GM19035 (cell line): ENCODE measurements around the gene POLR1A.

Source experiments
- ATAC-seq: cut with Tn5 transposase; IDR thresholded peaks from one replicate; pipeline ENCODE4 v1.9.1; 2021; ENCODE audit not compliant: unreplicated experiment

Gene POLR1A

DNA sequence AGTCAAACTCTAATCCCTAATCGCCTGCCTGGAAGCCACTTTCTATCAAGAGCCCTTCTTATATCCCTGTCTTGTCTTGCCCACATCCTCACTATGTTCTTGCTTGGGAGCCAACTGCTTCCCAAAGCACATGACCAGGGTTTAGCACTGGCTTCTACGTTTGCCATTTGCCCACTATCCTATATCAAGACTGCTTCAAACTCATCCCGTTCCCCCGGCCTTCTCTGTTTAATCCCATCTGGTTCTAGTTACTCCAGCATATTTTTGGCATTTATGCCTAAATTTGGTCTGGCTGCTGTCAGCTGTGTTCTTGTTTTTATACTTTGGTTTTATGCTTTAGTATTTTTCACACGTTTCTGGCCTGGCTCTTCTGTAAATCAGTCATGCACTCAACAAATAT lies 40.2 kb downstream of the POLR1A start:
- ATAC-seq = no peak

DNA sequence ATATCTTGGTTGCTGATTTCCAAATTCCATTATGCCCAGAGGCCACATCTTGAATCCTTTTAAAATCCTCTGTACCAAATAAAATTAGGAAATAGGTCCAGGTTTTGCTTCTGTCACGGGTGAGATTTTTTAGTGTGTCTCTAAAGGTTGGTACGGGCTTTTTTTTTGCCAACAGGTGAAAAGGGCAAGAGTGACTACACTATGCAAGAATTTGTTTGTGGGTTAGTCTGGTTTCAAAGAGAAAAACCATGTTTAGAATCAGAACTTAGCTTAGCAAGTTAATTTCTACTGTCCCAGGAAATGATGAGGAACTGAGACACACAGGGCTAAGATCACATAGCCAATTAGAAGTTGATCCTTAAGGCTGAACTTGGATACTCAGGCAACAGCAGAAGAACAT lies 41.7 kb downstream of the POLR1A start:
- no peak for ATAC-seq

DNA sequence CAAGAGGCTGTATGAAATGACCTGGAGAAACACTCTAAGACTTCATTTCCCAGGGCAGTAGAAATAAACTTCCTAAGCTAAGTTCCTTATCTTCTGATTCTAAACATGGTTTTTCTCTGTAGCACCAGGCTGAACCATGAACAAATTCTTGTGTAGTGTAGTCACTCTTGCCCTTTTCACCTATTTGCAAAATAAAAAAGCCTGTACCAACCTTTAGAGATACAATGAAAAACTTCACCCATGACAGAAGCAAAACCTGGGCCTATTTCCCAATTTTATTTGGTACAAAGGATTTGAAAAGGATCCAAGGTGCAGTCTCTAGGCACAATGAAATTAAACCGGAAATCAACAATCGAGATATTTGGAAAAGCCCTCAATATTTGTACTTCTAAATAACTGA lies 43.6 kb downstream of the POLR1A start:
- no peak for ATAC-seq

DNA sequence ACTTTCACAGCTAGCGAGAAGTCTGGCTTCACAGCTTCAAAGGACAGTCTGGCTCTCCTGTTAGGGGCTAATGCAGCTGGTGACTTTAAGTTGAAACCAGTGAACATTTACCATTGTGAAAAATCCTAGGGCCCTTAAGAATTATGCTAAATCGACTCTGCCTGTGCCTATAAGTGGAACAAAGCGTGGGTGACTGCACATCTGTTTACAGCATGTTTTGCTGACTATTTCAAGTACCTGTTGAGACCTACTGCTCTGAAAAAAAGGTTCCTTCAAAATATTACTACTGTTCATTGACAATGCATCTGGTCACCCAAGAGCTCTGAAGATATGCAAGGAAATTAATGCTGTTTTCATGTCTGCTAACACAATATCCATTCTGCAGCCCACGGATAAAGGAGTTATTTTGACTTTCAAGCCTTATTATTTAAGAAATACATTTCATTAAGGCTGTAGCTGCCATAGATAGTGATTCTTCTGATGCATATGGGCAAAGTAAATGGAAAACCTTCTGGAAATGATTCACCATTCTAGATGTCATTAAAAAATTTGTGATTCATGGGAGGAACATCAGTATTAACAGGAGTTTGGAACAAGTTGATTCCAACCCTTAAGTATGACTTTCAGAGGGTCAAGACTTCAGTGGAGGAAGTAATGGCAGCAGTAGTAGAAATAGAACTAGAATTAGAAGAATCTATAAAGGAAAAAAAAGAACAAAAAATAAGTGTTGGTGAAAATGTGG lies 48.9 kb downstream of the POLR1A start:
- ATAC-seq = no peak

DNA sequence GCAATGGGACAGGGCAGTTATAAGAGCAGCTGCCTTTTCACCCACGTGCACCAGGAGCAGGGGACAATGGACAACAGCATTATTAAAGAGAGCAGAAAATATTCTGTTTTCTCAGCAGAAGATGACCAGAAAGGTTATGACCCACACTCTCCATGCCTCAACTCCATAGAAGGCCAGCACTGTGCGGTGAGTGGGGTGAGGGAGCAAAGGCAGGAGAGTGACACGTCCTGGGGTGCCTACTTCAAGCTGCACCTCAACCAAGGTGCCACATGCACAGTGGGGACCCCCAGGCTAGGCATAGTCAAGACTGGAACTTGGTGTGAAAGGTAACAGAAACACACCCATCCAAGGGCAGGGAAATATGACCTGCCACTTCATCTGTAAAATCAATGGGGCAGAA lies 50.4 kb downstream of the POLR1A start:
- no peak for ATAC-seq

DNA sequence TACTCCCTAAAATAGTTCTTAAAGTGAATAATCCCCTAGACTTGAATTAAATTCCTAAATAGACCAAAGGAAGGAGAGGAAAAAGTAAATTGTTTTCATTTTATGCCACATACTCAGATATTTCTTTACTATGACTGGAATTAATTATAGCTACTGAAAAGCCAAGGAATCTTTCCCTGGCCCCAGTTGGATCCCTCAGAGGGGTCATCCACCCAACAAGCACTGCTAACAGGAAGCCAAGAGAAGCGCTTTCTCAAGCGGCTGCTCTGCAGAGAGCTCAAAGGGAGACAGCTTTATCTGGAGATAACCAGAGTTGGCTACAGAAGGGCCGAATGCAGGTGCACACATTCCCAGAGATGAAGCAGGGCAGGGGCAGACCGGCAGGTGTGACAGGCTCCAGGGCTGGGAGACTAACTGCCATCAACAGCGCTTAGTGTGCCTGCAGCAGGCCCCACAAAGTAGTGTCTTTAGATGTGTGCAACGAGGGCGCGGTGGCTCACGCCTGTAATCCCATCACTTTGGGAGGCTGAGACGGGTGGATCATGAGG lies 51.1 kb downstream of the POLR1A start:
- ATAC-seq = no peak

DNA sequence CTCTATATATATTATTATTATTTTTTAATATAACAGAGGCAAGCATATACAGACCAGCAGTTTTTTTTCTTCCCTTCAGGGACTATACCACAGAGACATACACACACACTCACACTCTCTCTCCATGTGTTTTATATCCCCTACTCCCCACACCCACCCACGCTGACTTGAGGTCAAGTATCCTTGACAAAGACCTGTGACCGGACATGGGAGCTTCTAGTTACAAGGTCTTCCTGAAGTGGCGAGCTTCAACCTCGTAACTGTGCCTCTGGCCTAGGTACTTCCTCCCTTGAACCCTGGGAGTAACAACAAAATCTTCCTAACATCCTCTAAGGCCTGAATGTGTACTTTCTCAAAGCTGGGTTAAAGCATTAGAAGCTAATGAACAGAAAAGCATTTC lies 52.5 kb downstream of the POLR1A start:
- no peak for ATAC-seq

DNA sequence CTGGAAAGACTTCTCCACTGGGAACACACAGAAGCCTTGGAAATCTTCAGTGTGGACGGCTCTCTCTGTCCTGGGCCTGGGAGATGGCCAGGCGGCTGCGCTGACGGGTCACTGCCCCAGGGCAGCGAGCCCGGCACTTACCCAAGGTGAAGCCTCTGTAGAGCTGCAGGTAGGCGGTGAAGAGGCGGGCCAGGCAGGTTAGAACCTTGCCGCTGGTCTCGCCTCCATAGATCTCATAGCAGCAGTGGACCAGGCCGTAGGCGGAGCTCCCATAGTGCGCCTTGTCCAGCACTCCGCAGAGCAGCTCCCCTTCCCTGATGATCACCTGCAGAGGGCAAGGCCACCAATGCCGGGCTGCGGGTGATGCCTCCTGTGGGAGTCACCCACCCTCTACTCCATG lies 53.0 kb downstream of the POLR1A start:
- no peak for ATAC-seq

DNA sequence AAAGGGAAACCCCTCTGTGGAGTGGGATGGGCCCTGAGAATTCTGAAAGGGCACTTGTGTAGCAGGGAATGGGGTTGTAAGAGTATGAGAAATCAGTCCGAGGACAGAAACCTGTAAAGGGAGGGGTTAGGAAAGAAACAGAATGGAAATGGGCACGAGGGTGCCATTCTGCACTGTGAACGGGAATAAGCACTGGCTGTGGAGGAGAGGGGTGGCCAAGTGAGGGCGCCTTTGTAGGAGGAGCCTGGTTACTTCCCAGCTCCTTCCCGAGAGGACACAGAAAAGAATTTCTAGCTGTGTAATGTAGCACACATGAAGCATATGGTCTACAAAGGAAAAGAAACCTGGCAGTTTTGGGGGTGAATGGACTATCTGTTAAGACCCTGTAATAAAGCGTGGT lies 53.4 kb downstream of the POLR1A start:
- no peak for ATAC-seq

DNA sequence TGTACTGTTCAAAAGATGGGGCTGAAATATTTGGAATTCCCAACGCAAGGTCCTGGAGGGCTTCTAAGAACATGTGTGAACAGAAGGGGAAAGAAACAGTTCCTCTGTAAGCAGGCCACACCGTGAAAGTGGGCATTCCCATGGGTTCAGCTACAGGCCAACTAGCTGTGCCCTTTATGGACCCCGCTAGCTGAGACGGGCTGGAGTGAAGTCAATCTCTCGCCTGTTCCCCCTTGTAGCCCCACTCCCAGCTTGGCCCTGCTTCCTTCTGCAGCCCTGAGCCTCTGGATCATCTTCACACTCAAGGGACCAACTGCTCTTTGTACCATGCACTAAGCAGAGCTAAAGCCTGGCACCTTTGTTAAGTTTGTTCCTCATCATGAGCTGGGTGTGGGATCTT lies 55.4 kb downstream of the POLR1A start:
- no peak for ATAC-seq

DNA sequence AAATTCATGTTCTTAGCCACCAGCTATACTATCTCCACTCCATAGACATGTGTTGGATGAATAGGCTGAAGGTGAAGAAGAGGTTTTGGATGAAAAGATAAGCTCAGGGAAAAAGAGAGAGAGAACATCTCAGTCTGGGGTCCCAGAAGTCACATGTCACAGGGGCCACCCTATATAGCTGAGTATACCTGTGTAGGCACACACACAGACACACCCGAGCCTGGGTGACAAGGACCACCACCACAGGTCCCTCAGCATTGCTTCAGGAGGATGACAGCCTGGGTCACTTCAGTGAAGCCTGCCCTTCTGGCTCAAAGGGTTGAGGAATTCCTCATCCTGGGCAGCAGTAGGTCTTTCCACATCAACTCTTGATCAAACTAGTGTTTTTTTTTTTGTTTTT lies 56.2 kb downstream of the POLR1A start:
- ATAC-seq = no peak

DNA sequence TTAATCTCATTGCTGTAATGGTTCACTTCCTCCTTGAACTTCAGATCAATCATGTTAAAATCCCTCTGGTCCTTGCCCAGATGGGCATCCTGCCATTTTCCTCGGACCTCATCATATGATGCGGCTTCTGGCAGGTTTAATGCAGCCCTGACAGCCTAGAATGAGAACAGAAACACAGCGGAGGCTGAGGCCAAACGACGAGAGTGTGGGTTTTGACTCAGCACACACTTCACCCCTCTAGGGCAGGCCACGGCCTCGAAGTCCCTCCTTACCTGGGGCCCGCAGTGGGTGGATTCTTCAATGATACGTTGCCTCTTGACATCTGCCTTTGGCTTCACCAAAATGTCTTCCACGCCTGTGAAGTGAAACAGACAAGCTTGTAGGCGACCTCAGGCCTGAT lies 56.8 kb downstream of the POLR1A start:
- no peak for ATAC-seq

DNA sequence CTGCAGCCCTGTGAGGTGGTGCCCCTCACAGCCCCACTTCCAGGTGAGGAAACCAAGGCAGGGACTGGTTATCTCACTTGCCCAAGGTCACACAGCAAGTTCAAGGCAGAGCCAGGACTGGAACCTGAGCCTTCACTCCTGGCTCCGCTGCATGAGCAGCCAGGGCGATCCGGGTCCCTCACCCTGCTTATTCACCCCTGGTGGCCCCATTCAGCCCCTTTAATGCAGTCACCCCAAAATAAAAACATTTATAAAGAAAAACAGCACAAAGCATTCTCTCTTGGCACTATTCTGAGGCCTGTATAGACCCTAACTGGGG lies 57.3 kb downstream of the POLR1A start:
- ATAC-seq = no peak

DNA sequence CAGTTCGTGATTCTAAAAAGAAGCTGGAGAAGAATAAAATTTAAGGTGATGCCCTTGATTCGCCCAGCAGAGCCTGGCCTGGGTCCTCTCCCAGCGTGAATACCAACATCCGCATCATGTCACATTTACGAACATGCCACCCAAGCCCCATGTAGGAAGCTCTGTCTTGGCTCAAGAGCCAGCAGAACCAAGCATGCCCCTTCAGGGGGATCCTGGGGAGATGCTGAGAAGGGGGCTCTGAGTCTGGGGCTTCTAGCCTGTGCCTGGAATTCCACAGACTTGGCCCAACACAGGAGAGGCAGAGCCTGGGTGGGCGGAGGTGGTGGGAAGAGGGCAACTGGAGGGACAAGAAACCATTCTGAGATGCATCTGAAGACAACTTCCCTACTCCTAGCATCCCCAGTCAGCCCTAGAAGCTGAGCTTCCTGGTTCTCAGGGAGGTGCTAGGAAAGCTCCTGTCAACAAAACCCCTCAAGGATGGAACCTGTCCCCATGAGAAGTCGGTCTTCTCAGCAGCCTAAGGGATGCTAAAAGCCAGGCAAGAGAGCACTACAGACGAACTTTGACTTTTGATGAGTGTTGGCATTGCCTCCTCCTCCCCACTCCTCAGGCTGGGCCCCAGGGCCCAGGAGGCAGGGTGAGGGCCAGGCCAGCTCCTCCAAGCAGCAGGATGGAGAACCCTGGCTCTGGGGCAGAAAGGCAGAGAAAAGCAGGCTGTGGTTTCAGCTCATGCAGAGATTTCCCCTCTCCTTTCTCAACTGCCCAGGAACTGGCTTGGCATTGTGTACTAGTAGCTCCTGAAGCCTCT lies 57.9 kb downstream of the POLR1A start:
- ATAC-seq = no peak

DNA sequence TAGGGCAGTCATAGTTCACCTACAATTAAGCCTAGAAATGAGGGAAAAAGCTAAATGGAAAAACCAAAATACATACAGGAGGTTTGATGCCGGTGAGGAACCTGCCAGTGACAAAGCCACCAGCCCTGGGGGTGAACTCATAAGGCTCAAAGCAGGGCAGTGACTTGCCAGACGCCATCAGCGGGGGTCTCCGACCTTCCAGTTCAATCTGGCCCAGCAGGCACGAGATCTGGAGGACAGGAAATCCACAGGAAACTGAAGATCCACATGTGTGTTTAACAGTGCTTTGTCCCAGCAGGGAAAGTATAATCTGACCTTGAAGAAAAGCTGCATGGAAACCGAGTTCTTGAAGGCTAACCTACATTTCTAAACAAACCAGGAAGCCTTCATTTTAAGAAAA lies 60.1 kb downstream of the POLR1A start:
- no peak for ATAC-seq

DNA sequence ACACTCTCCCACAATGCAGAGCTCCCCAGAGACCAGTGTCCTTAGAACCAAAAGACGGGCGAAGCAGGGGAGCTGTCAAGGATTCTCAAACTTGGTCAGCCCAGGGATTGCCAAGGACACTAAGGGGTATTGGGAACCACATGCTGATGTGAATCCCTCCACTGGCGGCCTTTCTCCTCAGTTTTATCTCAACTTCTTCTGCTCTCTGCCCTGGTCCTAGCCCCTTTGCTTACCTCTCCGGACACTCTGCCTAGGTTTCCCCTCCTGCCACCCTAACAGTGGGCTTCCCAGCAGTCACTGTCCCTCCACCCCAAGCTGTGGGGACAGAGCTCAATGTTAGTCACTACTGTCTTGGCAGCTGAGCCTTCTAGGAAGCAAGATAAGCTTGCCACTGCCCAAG lies 61.1 kb downstream of the POLR1A start:
- no peak for ATAC-seq

DNA sequence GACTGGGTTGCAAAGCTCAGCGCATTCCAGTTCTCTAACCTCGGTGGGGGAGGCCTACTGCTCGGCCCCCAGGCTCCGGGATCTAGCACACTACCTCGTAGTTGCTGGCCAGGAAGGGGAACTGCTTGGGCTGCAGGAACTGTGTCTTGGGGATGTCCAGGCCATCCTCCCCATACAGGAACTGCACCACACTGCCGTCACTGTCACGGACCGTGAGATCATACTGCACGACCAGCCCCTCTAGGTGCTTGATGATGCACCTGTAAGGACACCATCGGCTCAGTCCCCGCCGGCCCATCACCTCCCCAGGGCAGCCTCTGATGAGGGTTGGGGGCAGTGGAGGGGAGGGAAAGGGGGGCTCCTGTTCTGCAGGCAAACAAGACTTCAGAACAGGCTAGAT lies 61.6 kb downstream of the POLR1A start:
- ATAC-seq = no peak

DNA sequence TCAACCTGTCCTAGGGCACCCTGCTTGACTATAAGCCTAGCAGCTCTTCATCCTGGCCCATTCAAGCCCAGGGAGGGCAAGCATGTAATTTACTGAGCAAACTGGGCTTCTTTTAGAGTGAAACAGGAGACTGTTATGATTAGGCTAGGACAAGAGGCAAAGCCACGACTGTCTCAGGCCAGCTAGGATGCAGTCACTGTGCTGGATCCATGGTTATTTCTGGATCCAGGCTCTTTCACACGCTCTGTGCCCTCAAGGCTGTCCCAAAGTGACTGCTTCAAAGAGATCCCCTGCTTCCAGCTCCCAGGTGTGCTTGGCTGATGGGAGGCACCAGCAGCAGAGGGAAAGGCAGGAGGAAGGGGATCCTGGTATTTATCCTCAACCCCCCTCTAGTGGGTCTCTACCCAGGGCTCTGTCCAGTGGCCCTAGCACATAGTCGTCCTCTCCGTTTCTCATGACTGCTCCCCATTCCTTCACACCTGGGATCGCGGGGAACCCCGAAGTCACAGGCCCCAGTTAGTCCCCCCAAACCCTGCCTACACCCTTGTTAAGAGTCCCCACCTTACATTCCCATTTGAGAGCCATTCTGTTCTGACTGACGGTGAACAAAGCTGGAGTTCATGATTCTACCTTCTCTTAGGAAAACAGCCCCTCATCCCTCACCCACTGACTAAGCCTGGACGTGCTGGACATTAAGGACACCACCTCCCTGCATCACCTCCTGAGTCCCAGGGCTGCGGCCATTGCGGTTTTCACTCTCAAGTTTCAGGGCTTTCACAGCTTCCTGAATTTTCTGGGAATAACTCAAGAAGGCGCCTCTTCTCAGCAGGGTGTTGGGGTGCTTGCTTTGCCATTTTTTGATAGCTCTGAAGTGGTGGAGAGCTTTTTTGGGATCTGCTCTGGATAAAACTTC lies 63.2 kb downstream of the POLR1A start:
- no peak for ATAC-seq

DNA sequence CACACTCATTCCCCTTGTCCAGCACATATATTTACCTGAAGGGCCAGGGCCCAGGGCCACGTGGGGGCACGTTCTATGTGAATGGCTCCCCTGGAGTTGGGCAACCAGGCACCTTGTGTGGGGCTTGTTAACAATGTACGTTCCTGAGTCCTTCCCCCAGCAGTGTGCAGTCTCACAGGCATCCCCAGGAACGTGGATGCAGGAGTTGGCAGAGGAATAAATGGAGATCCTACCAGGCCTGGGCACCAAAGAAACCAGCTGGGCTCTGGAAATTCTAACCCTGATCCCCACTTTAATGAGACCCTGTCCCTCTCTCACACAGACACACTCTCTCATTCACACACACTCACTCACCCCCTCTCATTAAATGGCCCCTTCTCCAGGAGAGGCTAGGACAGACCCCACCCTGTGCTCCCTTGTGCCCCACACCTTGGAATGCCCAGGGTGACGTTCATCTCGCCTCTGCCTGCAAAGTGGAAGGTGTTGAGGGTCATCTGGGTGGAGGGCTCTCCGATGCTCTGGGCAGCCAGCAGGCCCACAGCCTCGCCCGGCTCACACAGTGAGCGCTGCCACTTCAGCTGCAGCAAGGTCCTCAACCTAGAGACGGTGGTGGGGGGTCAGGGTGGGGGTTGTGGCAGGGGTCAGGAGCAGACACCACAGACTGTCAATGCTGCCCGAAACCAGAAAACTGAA lies 65.6 kb downstream of the POLR1A start:
- ATAC-seq = no peak

DNA sequence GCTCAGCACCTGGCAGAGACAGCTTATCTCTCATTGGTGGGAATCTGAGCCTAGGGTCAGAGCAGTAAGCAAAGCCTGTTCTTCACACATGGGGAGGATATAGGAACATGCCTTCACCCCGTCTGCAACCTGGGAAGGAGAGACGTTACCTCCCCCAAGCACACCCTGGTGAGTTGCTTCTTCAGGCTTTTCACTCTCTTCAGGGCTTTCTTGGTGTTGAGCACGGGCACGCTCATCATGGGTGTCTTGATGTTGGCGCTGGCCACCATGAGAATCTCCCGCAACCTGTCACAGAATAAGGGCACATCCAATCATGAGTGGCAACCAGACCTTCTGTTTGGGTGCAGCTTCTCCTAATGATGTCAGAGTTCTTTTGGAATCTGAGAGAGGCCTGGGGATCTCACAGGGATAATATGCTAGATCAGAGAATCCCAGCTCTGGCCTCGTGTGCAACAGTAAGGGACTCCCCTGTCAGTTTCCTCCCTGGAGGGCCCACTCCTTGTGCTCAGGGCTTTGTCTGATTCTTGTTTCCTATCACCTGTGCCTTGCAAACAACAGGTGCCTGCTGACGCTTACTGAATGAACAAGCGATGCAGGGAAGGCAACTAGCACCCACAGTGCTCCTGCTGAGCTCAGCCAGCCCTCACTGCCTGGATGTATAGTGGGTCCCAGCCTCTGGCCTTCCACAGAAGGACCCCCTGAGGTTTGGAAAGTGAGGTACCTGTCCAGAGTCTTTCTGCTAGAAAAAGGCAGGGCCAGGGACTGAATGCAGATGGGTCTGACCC lies 66.3 kb downstream of the POLR1A start:
- no peak for ATAC-seq
